Activated CD8-positive, alpha-beta T cell treated with anti-CD3 and anti-CD28 coated beads, Interleukin-2, amount 10 ng/mL, durations not matched to agents 7 days and 5 days (primary cell): ENCODE results near the gene ACVR2A. TPM values are rescaled to one million over a fixed set of nuclear protein-coding genes. Genes with fewer than 3 reads are reported as not detected.

ENCODE experiments used
- ATAC-seq: fragments of 150-1000 bp; cut with Tn5 transposase; one replicate; pipeline ENCODE4 v1.10.0; 2021; ENCODE audit warnings: moderate library complexity
- CTCF ChIA-PET: fragments of 350-600 bp; sonication (Branson Sonifier 250); formaldehyde crosslinking; loops from one replicate; lab custom pipeline; 2021; ENCODE audit warnings: antibody characterized with exemption; lab: Charles Lee
- POLR2A ChIA-PET: fragments of 350-600 bp; sonication (Branson Sonifier 250); formaldehyde crosslinking; loops from one replicate; lab custom pipeline; 2021; ENCODE audit warnings: antibody characterized with exemption; lab: Charles Lee
- DNase-seq: peaks from one replicate; pipeline ENCODE4 v3.0.0-alpha.2; 2020
- H3K27ac Mint-ChIP-seq: one replicate; pipeline ENCODE4 v1.8.0; 2021; ENCODE audit warnings: mild to moderate bottlenecking, mixed read lengths
- H3K27me3 Mint-ChIP-seq: one replicate; pipeline ENCODE4 v1.8.0; 2021; ENCODE audit warnings: low read depth, mixed read lengths
- H3K36me3 Mint-ChIP-seq: one replicate; pipeline ENCODE4 v1.8.0; 2021; ENCODE audit warnings: low read depth, mixed read lengths
- H3K4me1 Mint-ChIP-seq: one replicate; pipeline ENCODE4 v1.8.0; 2021; ENCODE audit warnings: low read depth, mixed read lengths
- H3K4me3 Mint-ChIP-seq: one replicate; pipeline ENCODE4 v1.8.0; 2021; ENCODE audit warnings: mild to moderate bottlenecking, mixed read lengths
- H3K9me3 Mint-ChIP-seq: one replicate; pipeline ENCODE4 v1.8.0; 2022; ENCODE audit warnings: mixed read lengths; ENCODE audit not compliant: insufficient read depth
- total RNA-seq, 2 experiments: library from RNA; stranded (reverse); gene quantifications; one replicate each; pipeline ENCODE4 v1.2.3, GENCODE V29; 2021

ACVR2A gene
- total RNA-seq, 2 experiments from 2014 or later: 1.4 to 1.7 TPM

GRCh38 chr2:147934881-147935620 is 90.2 kb downstream of the ACVR2A start:
- CTCF ChIA-PET: interaction anchor here (1.3 to 4.4 kb wide), 2 partner anchors 10 to 574 kb away, joined by 3 to 34 read pairs; no protein-coding TSS in a partner anchor
- POLR2A ChIA-PET: no interaction called here
- Mint-ChIP-seq H3K36me3 (peaks cover 19% of the 10 kb centered on the region), H3K9me3 (no peaks in the 10 kb centered on the region), H3K4me1 (no peaks in the 10 kb centered on the region), H3K4me3 (no peak overlapping the region), H3K27ac (no peak overlapping the region), H3K27me3 (no peaks in the 10 kb centered on the region)
- DNase-seq: no peak
- ATAC-seq: no peak

- Mint-ChIP-seq H3K36me3 (peaks cover 19% of the 10 kb centered on the region), H3K9me3 (no peaks in the 10 kb centered on the region), H3K27ac (no peak overlapping the region), H3K27me3 (no peaks in the 10 kb centered on the region), H3K4me1 (no peaks in the 10 kb centered on the region), H3K4me3 (no peak overlapping the region)
- DNase-seq (no peak), ATAC-seq (no peak)
- CTCF ChIA-PET: interaction anchor here (0.9 to 4.4 kb wide), 3 partner anchors 572 to 1053 kb away, joined by 3 to 34 read pairs (median 6); no protein-coding TSS in a partner anchor
- POLR2A ChIA-PET: no interaction called here
Observed at GRCh38 chr2:147937744-147938349, 93.0 kb downstream of the ACVR2A start.

DNA sequence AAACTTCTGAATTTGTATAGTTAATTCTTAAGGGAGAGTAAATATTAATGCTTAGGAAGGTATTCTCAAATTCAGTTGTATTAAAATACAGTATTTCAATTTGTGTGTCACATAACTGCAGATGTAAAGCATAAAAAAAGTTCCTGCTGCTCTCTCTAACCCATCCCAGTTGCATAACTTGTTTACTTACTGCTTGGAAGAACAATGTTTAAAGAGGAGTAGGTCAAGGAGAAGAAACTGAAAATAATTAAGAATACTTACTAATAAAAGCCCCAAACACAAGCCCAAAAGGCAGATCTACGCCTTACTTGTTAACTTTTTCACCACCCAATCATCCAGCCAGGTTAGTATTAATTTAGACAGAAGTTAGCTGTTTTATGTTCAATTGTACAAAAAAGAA is 94.5 kb downstream of the ACVR2A start:
- Mint-ChIP-seq H3K4me1 (no peaks in the 10 kb centered on the region), H3K4me3 (no peak overlapping the region), H3K27ac (no peak overlapping the region), H3K36me3 (peaks cover 18% of the 10 kb centered on the region), H3K9me3 (no peaks in the 10 kb centered on the region), H3K27me3 (no peaks in the 10 kb centered on the region)
- DNase-seq (no peak), ATAC-seq (no peak)
- POLR2A ChIA-PET: no interaction called here
- CTCF ChIA-PET: no interaction called here

GRCh38 chr2:147945660-147946059 is 100.8 kb downstream of the ACVR2A start:
- Mint-ChIP-seq H3K36me3 (peaks cover 8% of the 10 kb centered on the region), H3K27ac (no peak overlapping the region), H3K27me3 (no peaks in the 10 kb centered on the region), H3K9me3 (no peaks in the 10 kb centered on the region), H3K4me1 (no peaks in the 10 kb centered on the region), H3K4me3 (no peak overlapping the region)
- DNase-seq (no peak), ATAC-seq (no peak)
- ChIA-PET POLR2A (no interaction called here), CTCF (interaction anchor here (0.9 to 1.3 kb wide), 2 partner anchors 9 to 10 kb away, joined by 3 read pairs; no protein-coding TSS in a partner anchor)

GRCh38 chr2:147952118-147952517 is 107.3 kb downstream of the ACVR2A start:
- Mint-ChIP-seq H3K4me3 (no peak overlapping the region), H3K4me1 (no peaks in the 10 kb centered on the region), H3K36me3 (peaks cover 21% of the 10 kb centered on the region), H3K9me3 (no peaks in the 10 kb centered on the region), H3K27me3 (no peaks in the 10 kb centered on the region), H3K27ac (no peak overlapping the region)
- ATAC-seq: no peak
- ChIA-PET CTCF (no interaction called here), POLR2A (no interaction called here)
- DNase-seq: no peak

DNA sequence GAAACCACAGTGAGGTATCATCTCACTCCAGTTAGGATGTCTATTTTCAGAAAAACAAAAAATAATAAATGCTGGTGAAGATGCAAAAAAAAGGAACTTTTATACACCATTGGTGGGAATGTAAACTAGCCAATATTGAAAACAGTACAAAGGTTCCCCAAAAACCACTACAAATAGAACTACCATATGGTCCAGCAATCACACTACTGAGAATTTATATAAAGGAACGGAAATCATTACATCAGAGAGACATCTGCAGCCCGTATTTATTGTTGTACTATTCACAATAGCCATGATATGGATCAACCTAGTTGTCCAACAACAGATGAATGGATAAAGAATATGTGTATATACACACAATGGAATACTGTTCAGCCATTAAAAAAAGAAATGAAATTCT is 123.7 kb downstream of the ACVR2A start:
- Mint-ChIP-seq H3K4me3 (no peak overlapping the region), H3K27ac (no peak overlapping the region), H3K27me3 (no peaks in the 10 kb centered on the region), H3K4me1 (no peaks in the 10 kb centered on the region), H3K36me3 (peaks cover 62% of the 10 kb centered on the region), H3K9me3 (peaks cover 17% of the 10 kb centered on the region)
- CTCF ChIA-PET: no interaction called here
- POLR2A ChIA-PET: no interaction called here
- ATAC-seq (no peak), DNase-seq (no peak)

- Mint-ChIP-seq H3K4me3 (no peak overlapping the region), H3K27ac (no peak overlapping the region), H3K4me1 (peaks cover under 1% of the 10 kb centered on the region), H3K36me3 (peaks cover 24% of the 10 kb centered on the region), H3K27me3 (no peaks in the 10 kb centered on the region), H3K9me3 (peaks cover 10% of the 10 kb centered on the region)
- ATAC-seq (no peak), DNase-seq (no peak)
- CTCF ChIA-PET: no interaction called here
- POLR2A ChIA-PET: no interaction called here
Observed at GRCh38 chr2:147976102-147976501, 131.3 kb downstream of the ACVR2A start.

GRCh38 chr2:147977679-147978078 is 132.8 kb downstream of the ACVR2A start:
- ChIA-PET CTCF (interaction anchor here (0.9 kb wide), 1 partner anchor 12 kb away, joined by 3 read pairs; no protein-coding TSS in a partner anchor), POLR2A (no interaction called here)
- no peak for ATAC-seq
- Mint-ChIP-seq H3K4me3 (no peak overlapping the region), H3K27me3 (no peaks in the 10 kb centered on the region), H3K36me3 (peaks cover 23% of the 10 kb centered on the region), H3K4me1 (peaks cover 2% of the 10 kb centered on the region), H3K9me3 (peaks cover 10% of the 10 kb centered on the region), H3K27ac (no peak overlapping the region)
- no peak for DNase-seq

Other genes starting within 250 kb of the ACVR2A start
- gene ORC4, start 175.7 kb downstream of the ACVR2A start, total RNA-seq: 10 to 100 TPM; 25.2 to 31.5 TPM
- 10 to 100 TPM; 27.0 to 31.3 TPM for gene MBD5, start 176.1 kb downstream of the ACVR2A start, total RNA-seq